HUDEP-2 (cell line): Measurements from ENCODE around the gene PRKN.

Experiments
- DNase-seq, 76 experiments: peaks; one replicate each; lab custom pipeline; 2025; ENCODE audit not compliant: unreplicated experiment in 76 of 76; lab: John Stamatoyannopoulos, UW

The PRKN gene

DNA sequence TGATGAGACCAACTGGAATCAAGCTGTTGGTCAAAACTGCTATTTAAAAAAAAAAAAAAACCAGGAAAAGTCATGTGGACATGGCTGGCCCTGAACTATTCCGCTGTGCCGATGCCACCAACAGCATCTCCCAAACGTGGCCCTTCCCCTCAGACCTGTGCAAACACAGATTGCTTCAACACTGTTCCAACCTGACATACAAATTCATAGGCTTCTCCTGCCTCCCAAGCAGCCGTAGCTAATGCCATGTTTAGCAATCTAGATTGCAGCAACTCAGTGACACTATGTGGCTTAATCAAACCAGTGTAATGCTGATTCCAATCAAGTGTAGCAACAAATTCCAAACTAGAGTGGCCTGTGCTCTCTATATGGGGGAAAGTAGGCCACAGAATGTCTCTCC, 16.2 kb downstream of the PRKN start:
- DNase-seq: no peak

DNA sequence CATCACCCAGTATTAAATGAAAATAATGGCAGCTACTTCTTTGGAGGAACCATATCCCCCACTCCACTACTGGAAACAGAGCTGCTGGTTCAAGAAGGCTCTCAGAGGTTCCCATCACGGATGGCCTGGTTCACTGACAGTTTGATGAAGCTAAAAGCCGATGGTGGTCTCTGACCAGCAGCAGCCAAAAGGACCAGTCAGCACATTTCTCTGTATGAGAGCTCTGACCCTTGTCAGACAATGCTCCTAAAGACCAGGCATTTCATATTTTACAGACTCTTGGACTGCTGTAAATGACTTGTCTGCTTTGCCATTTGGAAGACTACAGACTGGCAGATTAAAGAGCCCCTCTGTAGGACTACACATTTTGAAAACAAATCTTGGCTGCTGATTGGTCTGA, 16.6 kb downstream of the PRKN start:
- DNase-seq: no peak

DNA sequence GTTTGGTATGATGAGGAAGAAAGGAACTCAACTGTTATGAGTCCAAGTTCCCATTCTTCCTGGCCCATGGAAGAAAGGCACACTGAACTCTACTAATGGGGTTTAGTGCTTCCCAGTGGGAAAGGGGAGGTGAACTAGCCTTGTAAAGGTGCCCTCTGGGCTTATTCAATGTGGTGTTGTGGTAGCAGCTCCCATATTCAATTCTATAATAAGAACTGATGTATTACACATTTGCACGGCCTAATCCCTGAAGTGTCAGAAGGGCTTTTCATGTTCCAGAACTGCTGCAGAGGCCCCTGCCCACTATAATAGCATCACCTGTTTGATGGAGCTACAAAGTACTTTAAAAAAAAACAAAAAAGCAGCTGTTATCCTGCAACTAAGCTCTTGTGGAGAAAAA, 17.1 kb downstream of the PRKN start:
- no peak for DNase-seq

- DNase-seq: no peak
Observed at GRCh38 chr6:162709431-162709830, 18.1 kb downstream of the PRKN start.

- no peak for DNase-seq
Observed at GRCh38 chr6:162708971-162709370, 18.6 kb downstream of the PRKN start.

- peak in 1 of 76 experiments; percentile 4 for DNase-seq
Observed at GRCh38 chr6:162706232-162706631, 21.3 kb downstream of the PRKN start.

DNA sequence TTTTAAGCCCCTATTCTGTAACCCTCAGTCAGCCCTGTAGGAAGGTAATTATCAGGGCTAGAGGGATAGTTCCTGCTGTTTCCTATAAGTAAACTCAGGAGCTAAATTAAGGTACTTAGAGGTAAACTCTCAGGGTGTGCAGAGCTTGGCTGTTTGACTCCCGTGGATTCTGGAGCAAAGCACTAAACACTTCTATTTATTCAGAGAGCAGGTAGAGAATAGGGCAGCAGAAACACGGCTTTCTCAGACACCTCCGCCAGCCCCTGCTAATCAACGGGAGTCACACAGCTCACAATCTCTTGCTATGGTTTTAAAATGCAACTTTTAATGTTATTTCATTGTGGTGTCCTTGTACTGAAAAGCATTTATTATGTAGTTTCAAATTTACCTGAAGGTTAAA, 21.8 kb downstream of the PRKN start:
- DNase-seq: no peak

DNA sequence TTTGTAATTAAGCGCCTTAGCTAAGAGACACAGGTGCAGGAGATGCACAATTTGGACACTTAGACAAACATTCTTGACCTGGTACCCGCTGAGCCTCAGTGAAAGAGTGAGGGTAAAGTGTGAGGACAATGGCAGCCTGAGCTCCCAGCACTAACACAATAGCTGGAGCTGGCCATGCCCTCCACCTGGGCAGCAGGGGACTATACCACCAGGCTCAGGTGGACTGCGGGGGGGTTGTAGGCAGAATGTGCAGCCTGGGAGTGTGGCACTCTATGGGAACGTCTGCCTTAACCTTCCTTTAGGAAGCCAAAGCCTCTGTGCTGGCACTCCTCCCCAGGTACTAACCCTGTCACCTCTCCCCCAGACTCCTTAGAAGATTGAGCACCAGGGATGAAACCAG, 23.6 kb downstream of the PRKN start:
- no peak for DNase-seq

DNA sequence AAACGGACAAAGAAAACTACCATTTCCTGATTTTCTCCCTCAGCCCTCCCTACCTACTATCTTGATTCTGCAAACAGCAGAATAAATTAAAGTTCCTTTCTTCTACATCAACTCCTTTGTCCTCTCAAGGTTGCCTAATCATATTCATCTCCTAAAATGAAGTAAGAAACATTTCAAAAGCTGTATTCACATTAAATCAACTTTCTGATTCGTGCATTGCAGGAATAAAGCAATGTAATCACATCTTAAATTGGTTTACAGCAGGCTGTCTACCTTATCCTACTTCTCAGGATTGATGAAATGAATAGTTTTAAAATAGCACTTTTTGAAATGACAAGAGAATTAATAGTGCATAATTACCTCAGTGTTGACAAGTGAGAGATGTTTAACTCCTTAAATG, 25.1 kb downstream of the PRKN start:
- DNase-seq: no peak

DNA sequence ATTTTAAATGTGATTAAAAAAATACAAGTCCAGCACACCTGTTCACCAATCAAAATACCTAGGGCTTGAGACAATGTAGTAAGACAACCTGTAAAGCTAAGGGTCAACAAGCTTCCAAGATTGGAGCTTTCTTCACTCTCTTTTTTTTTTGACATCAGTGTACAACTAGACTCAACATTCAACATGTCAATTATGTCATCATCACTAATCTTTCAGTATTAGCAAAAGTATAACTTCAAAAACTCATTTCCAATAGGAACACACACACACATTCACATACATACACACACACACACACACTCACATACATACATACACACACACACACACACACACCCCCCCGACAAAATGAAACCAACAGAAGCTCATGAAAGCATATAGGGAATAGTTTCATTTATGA, 26.0 kb downstream of the PRKN start:
- DNase-seq: no peak

DNA sequence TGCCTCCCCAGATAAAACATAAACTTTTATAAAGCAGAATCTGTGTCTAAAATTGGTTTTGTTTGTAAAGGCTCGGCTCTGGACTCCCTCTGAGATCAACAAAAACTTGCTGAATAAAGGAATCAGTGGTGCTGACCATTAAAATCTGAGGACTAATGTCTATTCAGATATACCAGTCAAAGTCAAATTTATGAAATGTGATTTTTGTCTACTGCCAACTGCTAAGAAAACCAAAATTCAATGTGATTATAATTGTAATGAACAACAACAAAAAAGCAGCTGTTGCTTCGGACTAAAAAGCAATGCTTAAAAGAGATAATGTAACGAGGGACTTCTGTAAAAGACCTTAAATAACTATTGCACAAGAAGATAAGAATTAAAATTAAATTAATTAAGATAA, 26.6 kb downstream of the PRKN start:
- no peak for DNase-seq

GRCh38 chr6:162699961-162700360, 27.6 kb downstream of the PRKN start:
- DNase-seq: no peak

DNA sequence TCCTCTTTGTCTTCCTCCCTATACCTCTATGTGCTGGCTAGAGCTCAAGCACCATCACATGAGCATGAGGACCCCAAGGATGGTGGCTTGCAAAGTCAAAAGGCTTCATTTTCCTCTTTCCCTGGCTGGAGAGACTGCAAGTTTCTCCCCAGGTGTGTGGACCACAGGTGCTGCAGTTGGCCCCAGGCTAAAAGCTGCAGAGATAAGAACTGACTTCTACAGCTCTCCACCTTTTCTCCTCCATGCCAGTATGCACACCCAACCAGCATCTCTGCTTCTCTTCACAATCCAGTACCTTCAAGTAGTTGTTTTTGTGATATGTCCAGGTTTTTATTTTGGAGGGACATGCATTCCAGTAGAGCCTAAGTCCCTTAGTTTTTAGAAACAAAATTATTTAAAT, 29.1 kb downstream of the PRKN start:
- no peak for DNase-seq

DNA sequence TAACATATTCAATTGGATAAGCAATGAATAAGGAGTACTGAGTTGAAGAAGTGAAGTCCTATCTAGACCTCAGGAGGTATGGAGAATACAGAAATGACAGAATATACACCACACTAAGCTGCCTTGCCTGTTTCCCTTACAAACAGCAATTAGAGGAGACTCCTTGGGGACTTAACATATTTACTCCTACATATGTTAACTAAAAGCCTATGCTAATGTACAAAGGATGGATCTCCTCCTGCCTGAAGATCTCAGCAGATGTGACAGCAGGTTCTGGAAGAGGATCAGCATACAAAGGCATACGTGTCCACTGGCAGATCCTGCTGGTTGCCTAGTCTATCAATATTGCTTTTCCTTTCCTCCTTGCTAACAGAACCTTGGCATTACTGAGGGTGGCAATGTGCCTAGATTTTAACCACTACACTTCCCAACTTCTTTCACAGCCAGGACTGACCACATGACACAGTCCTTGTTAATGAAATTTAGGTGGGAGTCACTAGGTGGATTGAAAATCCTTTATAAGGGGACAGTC, 29.6 kb downstream of the PRKN start:
- DNase-seq: no peak

GRCh38 chr6:162690158-162690557, 37.4 kb downstream of the PRKN start:
- DNase-seq: no peak

DNA sequence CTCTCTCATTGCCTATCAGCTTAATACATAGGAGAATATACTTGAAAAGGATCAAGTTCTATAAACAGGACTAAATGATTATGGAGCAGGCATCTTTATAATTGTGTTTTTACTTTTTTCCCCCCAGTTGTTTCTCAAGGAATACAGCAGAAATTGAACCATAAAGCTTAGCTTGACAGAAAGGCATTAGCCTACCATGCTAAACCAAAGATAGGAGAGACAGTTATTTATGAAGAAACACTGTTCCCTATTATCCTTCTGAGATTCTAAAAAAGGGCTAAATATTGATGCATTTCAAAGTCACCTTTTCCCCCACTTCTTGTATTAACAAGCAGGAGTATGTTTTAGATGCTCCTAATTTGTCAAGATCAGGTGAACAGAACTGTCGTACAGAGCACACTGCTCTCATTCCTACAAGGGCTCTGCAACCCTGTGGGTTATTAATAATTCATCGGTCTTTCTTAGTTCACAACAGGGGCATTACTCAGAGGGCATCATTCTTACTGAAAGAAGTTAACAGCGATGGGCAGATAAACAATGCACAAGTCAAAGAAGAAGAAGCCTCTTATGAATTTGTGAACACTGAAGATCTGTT, 38.7 kb downstream of the PRKN start:
- DNase-seq: no peak

- DNase-seq: no peak
Observed at GRCh38 chr6:162685586-162685985, 42.0 kb downstream of the PRKN start.

- DNase-seq: no peak
Observed at GRCh38 chr6:162684961-162685360, 42.6 kb downstream of the PRKN start.

GRCh38 chr6:162684052-162684451, 43.5 kb downstream of the PRKN start:
- DNase-seq: no peak

DNA sequence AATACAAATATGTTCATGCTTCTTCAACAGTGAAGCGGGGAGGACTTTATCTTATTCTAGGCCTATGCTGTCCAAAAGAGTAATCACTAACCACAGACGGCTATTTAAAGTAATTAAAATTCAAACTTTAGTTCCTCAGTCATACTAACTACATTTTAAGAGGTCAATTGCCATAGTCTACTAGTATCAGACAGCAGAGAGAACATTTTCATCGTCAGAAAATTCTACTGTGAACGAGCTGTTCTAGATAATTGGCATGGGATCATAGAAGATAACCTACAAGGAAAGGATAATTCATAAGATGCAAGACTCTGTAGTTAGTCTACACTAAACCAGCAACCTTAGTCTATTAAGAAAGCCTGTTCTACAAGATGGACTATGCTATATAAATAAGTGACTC, 44.4 kb downstream of the PRKN start:
- no peak for DNase-seq

- DNase-seq: no peak
Observed at GRCh38 chr6:162681447-162681846, 46.1 kb downstream of the PRKN start.

GRCh38 chr6:162680871-162681270, 46.7 kb downstream of the PRKN start:
- no peak for DNase-seq

DNA sequence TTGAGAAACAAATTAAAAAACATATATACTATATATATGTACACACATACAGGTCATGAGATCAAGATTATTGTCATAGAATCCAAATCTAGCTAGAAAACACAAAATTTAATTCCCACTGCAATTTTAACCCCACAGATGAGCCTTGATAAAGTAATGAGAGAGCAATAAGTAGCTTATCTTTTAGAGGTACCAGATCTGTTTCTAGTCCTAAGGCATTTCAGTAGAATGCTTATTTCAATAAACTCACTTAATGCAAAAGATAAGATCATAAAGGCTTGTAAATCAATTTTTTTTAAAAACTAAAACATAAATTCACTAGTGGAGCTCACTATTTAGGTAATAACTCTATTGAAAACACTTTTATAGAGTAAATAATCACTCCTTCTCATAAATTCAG, 47.2 kb downstream of the PRKN start:
- DNase-seq: no peak
